ENCODE measurements around the gene GGTLC2.

Gene GGTLC2

DNA sequence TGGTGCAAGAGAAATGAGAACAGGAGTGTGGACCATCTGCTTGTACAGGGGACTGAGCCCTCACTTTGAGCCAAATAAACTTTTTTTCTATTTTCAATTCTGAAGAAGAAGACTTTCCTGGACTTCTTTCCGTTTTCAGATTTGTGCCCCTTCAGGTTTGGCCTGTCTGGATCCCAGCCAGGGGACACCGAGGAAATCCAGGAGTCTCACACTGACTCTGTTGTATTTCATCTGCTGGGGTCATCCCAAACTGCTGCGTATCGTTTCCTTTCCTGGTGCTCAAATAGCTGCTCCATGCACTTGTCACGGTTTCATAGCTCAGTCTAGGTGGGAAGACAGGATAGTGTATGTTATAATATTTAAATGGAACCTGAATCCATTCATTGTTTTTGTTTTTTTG is 51.7 kb downstream of the GGTLC2 start:
- no peak overlapping the region for H3K4me3 ChIP-seq (ENCODE audit: low read length, poor library complexity, severe bottlenecking)
- H2AFZ ChIP-seq (ENCODE audit: low read length), result no peak overlapping the region
- no peaks in the 10 kb centered on the region for H3F3A ChIP-seq (ENCODE audit: low read depth)
- H3K4me2 ChIP-seq (ENCODE audit: low read depth, low read length, poor library complexity, severe bottlenecking), result no peak overlapping the region
- no peak overlapping the region for H3K9ac ChIP-seq (ENCODE audit: low read depth, low read length, poor library complexity, severe bottlenecking)
- no peak for TF ChIP-seq EZH2phosphoT487 (IDR thresholded peaks at IDR 0.05; ENCODE audit: borderline replicate concordance)
- TF ChIP-seq, protein P1, sequence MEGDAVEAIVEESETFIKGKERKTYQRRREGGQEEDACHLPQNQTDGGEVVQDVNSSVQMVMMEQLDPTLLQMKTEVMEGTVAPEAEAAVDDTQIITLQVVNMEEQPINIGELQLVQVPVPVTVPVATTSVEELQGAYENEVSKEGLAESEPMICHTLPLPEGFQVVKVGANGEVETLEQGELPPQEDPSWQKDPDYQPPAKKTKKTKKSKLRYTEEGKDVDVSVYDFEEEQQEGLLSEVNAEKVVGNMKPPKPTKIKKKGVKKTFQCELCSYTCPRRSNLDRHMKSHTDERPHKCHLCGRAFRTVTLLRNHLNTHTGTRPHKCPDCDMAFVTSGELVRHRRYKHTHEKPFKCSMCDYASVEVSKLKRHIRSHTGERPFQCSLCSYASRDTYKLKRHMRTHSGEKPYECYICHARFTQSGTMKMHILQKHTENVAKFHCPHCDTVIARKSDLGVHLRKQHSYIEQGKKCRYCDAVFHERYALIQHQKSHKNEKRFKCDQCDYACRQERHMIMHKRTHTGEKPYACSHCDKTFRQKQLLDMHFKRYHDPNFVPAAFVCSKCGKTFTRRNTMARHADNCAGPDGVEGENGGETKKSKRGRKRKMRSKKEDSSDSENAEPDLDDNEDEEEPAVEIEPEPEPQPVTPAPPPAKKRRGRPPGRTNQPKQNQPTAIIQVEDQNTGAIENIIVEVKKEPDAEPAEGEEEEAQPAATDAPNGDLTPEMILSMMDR (conservative IDR thresholded peaks at IDR 0.05; ENCODE audit: low read length), result no peak
- no peaks in the 10 kb centered on the region for H3K9me2 ChIP-seq (replicated peaks; ENCODE audit: low read depth, low read length)
- no peaks in the 10 kb centered on the region for H3K27me3 ChIP-seq (ENCODE audit: insufficient read depth, low read length, poor library complexity, severe bottlenecking)
- no peaks in the 10 kb centered on the region for H3K79me2 ChIP-seq (ENCODE audit: insufficient read depth, low read length)
- no peaks in the 10 kb centered on the region for H3K36me3 ChIP-seq (ENCODE audit: insufficient read depth, low read length)
- no peaks in the 10 kb centered on the region for H3K9me3 ChIP-seq (ENCODE audit: insufficient read depth, low read depth, low read length)
- H3K4me1 ChIP-seq (ENCODE audit: insufficient read depth, low read length, poor library complexity, severe bottlenecking), result peaks cover 4% of the 10 kb centered on the region
- H4K20me1 ChIP-seq (ENCODE audit: insufficient read depth, low read length, poor library complexity, severe bottlenecking), result no peaks in the 10 kb centered on the region

Data from Loucy (cell line).